LNCAP (cell line): Measurements from ENCODE around the gene PLPP1.

ENCODE experiments used
- CTCF ChIP-seq: fragments of 450-650 bp; IDR thresholded peaks from 2 replicates; pipeline ENCODE4 v1.5.1; 2017; ENCODE audit warnings: mild to moderate bottlenecking

The PLPP1 gene

GRCh38 chr5:55534436-55535198, at the start of gene PLPP1:
PLPP1 (minus strand) TSS chr5:55534964; CDS start chr5:55534629, 335 bp downstream.
- TF ChIP-seq CTCF, result no peak

GRCh38 chr5:55583578-55583977, 48.8 kb upstream of the PLPP1 start:
- no peak for TF ChIP-seq CTCF

GRCh38 chr5:55582256-55582655, 47.5 kb upstream of the PLPP1 start:
- TF ChIP-seq CTCF, result no peak

GRCh38 chr5:55580042-55580441, 45.3 kb upstream of the PLPP1 start:
- TF ChIP-seq CTCF, result no peak

GRCh38 chr5:55578771-55579170, 44.0 kb upstream of the PLPP1 start:
- no peak for TF ChIP-seq CTCF

- TF ChIP-seq CTCF, result no peak
These were observed 42.7 kb upstream of the PLPP1 start for GRCh38 chr5:55577353-55578060.

GRCh38 chr5:55576661-55577060, 41.9 kb upstream of the PLPP1 start:
- no peak for TF ChIP-seq CTCF
